CD4-positive, alpha-beta T cell treated with Interferon gamma for 1 hour (primary cell): ENCODE results near the gene PCSK6.

ENCODE experiments used
- DNase-seq: peaks from one replicate; pipeline ENCODE4 v3.0.0-alpha.2; 2020

Gene PCSK6

DNA sequence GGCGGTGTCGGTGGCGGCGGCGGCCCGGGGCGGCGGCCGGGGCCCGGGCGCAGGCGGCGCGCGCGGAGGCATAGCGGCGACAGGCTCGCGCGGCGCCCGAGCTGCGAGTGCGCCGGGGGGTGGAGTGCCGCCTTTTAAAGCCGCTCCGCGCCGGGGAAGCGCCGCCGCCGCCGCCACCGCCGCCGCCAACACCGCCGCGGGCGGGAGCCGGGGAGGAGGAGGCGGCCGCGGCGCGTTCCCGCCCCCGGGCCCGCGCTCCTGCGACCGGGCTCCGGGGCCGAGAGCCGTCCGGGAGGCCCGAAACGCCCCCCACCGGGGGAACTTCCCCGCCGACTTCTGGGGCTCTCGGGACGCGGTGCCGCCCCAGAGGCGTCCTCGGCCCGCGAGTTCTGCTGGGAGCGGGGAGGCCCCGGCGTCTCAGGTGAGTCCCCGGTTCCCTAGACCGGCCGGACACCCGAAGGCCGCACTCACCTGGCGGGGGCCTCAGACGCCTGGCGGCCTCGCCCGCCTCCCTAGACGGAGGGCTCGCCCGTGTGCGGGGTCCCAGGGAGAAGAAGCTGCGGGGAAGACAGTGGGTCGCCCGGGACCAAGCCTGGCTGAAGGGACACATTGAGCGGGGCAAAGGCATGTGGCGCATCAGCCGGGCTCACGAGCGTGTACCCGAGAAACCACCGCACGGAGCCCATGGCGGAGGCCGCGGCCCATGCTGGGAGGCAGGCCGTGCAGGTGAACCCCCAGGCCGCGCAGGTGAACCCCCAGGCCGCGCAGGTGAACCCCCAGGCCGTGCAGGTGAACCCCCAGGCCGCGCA, at the start of gene PCSK6:
PCSK6 (minus strand) TSS at position 109 of the 809 bp plus-strand sequence; CDS start at position 72, 37 bp downstream.
- no peak for DNase-seq

DNA sequence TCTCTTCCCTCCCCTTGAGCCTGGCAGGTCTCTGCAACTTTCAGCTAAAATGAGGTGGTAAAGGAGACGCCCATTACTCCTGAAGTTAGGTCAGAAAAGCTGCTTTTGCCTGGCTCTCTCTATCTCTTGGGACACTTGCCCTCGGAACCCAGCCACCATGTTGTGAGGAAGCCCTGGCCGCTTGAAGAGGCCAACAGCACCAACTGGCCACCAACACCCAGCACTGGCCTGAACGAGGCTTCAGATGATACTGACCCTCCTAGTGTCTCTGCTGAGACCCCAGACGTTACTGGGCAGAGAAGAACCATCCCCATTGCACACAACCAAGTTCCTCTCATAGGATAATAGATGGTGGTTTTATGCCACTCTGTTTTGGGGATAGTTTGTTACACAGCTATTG, 49.5 kb upstream of the PCSK6 start:
- DNase-seq = no peak

DNA sequence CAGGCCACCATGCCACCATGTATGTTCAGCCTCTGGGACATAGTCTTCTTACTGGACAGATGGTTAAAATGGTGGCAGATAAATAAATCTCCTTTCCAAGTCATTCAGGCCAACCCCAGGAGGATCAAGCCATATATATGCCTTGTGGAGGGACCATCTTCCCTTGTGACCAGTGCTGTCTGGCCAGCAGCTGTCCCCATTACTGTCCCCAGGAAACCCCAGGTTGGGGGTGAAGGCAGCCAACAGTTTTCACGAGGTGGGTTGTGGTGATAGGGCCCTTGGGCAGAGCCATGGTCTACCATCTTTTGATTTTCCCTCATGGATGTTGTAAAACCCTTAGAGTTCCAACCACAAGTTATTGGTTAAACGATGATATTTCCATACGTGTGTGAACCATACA, 48.7 kb upstream of the PCSK6 start:
- no peak for DNase-seq

GRCh38 chr15:101537483-101538080, 48.1 kb upstream of the PCSK6 start:
- DNase-seq = no peak

DNA sequence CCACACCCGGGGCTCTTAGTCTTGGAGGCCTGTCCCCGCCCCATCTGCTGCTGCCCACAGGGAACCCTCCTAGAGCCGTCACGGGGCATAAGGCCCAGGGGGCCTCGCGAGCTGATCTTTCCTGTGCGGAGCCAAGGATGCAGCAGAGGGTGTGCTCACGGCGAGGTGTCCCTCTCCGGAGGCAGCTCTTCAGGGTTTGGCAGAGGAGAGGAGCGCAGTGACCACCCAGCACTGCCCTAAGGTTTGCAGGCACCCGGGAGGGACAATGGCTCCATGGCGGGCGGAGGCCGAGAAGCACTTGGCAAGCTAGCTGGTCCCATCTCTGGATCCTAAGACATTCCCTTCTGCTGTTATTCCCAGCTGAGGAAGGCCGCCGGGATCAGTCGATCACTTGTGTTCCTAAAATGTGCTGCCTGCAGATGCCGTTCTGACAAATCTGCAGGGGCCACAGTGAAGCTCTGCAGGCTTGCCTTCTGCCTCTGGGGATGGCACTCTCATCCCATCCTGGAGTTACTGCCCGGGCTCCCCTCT, 47.4 kb upstream of the PCSK6 start:
- DNase-seq = no peak

GRCh38 chr15:101536166-101536874, 46.8 kb upstream of the PCSK6 start:
- no peak for DNase-seq

- DNase-seq = no peak
These were observed 45.8 kb upstream of the PCSK6 start for GRCh38 chr15:101535170-101535902.

GRCh38 chr15:101534376-101534970, 45.0 kb upstream of the PCSK6 start:
- DNase-seq = no peak

DNA sequence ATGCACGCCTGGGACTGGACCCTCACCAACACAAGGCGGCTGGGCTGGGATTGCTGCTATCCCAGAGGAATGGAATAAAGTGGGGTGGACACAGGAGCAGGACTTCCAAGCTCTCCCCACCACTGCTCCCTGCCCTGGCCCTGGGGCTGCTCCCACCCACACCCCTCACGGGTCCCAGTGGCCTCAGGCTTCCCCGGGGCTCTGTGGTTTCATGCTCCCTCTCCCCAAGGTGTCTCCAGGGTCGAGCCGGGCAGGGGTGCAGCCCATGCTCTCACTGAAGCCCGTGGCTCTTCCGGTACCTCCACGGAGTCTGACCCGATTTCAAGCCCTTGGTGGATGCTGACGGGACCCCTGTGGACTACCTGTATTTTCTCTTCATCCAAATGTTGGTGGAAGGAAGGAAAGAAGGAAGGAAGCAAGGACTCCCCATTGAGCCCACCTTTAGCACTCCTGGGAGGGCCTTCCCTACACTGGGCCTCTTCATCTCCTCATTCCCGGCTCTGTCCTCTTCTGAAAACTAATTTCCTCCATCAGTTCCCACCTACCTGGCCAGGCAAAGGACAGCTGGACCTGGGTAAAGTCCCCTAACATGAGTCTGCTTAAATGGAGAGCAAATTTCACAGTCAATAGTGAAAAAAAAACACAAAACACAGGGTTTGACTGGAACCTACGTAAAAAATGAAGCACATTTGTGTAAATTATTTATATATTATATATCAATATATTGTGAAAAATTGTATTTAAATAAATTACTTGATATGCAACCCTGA, 44.0 kb upstream of the PCSK6 start:
- DNase-seq = no peak

GRCh38 chr15:101532865-101533264, 43.4 kb upstream of the PCSK6 start:
- DNase-seq = no peak

GRCh38 chr15:101531170-101531569, 41.7 kb upstream of the PCSK6 start:
- no peak for DNase-seq

GRCh38 chr15:101530224-101530958, 40.9 kb upstream of the PCSK6 start:
- no peak for DNase-seq

- no peak for DNase-seq
These were observed 39.4 kb upstream of the PCSK6 start for GRCh38 chr15:101528917-101529299.

- DNase-seq = no peak
These were observed 38.8 kb upstream of the PCSK6 start for GRCh38 chr15:101528108-101528916.

GRCh38 chr15:101526890-101527289, 37.4 kb upstream of the PCSK6 start:
- DNase-seq = no peak

GRCh38 chr15:101526442-101526841, 36.9 kb upstream of the PCSK6 start:
- DNase-seq = no peak

DNA sequence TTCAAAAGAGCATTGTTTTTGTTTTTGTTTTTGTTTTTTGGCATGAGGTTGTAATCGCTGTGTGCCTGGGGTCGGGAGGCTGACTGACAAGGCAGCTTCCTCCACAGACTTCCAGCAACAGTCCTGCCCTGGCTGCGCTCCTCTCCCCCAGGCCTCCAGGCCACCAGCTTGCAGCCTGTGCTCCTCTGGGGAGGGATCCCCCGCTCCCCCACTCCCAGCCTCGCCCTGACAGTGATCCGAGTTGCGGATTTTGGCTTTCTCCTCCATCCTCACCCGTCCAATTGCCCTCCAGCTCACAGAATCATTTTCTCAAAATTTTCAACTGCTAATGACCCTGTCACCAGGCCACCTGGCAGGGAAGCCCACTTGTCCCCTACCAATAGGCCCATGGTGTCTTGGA, 36.5 kb upstream of the PCSK6 start:
- DNase-seq = no peak

DNA sequence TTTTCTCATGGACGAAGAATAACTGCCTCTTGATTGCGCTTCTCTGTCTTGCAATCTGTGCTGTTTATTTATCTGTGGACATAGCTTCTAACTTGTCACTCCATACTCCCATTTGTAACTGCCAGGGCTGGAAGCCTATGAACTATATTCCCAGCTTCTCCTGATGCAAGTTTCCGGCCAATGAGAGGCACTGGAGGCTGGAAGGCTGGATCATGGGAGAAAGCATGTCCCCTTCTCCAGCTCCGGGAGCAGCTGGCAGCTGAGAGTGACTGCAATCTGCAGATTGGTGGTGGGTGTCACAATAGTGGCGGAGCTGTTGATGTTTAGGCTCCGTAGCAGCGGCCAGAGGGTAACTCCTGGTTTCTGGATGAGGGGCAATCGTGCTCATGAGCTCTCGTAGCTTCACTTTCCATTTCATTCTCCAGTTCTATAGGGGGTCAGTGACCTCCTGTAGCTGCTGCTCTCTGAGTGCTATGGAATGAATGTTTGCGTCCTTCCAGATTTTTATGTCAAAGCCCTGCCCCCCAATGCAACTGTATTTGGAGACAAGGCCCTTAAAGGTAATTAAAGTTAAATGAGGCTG, 35.7 kb upstream of the PCSK6 start:
- DNase-seq = no peak

DNA sequence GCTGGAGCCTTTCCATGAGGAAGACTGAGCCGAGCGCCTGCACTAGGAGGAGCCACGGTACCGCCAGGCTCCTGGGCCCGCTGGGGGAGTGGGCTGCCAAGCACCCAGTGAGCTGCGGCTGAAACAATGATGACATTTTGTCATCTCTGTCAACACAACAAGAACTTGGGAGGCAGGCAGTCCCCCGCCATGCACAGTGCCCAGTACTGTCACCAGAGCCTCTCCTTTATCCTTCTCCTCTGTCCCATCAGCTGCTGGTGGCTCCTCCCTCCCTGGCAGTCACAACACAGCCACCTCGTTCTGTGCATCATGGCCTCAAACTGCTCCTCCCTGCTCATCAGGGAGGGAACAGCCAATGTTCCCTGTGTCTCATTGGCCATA, 34.0 kb upstream of the PCSK6 start:
- no peak for DNase-seq
